HG03442 (cell line): ENCODE data around the gene RTP1.
"Not testable (repeated sequence)": the region's sequence is repeated elsewhere in the genome, so short reads cannot be mapped to it uniquely, and the experiment has no call there.

Source experiments
- ATAC-seq: cut with Tn5 transposase; IDR thresholded peaks from one replicate; pipeline ENCODE4 v1.9.1; 2021; ENCODE audit warnings: mild to moderate bottlenecking, moderate library complexity; ENCODE audit not compliant: unreplicated experiment

Gene RTP1, protein sequence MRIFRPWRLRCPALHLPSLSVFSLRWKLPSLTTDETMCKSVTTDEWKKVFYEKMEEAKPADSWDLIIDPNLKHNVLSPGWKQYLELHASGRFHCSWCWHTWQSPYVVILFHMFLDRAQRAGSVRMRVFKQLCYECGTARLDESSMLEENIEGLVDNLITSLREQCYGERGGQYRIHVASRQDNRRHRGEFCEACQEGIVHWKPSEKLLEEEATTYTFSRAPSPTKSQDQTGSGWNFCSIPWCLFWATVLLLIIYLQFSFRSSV

GRCh38 chr3:187197335-187197649, at the start of gene RTP1:
Gene RTP1 (plus strand): TSS chr3:187197486. CDS start chr3:187197516, 30 bp downstream.
- no peak for ATAC-seq

DNA sequence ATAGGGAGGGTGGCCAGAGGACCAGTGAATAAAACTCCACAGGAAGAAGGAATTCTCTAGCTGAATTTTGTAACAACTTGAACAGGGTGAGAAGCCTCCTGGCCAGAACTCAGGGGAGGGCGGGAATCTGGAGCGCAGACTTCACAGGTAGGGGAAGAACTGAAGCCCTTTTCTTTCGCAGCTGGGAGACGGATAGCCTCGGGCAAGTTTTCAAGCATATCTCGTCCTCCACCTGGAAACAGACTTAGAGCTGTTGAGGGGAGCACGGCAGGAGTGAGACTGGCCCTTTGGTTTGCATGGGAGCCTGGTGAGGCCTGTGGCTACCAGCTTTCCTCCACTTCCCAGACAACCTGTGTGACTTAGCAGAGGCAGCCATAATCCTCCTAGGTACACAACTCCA, 47.1 kb upstream of the RTP1 start:
- ATAC-seq: no peak

DNA sequence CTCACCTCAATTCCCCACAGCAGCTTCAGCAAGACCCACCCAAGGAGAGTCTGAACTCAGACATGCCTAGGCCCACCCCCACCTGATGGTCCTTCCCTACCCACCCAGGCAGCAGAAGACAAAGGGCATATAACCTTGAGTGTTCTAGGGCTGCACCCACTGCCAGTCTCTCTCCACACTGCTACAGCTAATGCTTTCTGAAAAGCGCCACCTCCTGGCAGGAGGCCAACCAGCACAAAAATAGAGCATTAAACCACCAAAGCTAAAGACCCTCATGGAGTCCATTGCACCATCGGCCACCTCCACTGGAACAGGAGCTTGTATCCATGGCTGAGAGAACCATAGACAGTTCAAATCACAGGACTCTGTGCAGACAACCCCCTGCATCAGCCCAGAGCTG, 46.7 kb upstream of the RTP1 start:
- no peak for ATAC-seq

GRCh38 chr3:187161556-187161955, 35.7 kb upstream of the RTP1 start:
- no peak for ATAC-seq

- ATAC-seq: no peak
These were observed 34.9 kb upstream of the RTP1 start for GRCh38 chr3:187162265-187162953.

GRCh38 chr3:187165144-187165543, 32.1 kb upstream of the RTP1 start:
- no peak for ATAC-seq

DNA sequence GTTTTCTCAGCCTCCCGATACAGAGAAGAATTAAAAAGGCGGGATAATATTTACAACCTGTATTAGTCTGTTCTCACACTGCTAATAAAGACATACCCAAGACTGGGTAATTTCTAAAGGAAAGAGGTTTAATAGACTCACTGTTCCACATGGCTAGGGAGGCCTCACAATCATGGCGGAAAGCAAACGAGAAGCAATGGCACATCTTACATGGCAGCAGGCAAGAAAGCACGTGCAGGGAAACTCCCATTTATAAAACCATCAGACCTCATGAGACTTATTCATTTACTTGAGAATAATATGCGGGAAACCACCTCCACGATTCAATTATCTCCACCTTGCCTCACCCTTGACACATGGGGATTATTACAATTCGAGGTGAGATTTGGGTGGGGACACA, 30.5 kb upstream of the RTP1 start:
- ATAC-seq: no peak

DNA sequence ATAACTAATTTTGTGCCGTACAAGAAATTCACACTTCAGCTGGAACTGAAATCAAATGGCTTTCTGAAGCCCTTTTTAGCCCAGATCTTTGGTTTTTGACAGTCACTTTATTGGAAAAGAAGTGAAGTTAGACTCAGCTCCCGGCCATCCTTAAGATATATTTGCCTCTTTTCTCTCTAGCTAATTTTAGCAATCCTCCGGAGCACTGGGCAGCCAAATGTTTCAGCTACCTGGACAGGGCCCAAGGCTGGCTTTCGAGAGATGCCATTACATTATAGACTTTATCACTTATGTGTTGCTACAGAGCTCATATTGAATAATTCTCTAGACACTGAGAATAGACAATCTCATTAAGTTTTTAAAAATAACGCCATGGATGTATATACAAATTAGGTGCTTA, 29.5 kb upstream of the RTP1 start:
- ATAC-seq: no peak

DNA sequence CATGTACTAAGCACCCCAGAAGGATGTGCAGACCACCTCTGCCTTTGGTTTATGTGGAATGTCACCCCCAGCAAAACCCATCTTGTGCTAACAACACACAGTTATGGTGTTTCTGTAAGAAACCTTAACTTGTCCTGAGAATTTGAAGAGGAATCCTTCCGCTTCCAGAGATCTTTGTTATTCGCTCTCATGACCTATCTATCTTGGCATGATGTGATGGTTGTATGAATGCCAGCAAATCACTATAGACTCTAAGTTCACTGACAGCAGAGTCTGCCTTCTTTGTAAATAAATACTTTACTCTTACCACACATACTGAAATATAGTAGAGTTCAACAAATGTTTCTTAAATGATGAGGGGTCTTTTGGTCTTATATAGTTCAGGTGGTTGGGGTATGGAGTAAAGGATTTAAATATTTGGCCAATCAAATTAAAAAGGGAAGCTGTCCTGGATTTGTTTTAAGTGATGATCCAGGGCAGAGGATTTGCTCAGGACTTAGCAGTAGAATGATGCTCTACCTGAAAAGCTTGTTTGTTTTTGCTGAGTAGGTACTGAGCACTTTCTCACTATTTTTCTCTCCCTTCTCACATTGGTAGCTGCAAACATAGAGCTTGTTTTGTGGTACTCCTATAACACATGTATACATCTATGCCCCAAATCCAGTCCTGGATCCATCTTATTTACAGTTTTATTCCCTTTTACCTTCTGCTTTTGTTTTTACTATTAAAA, 27.9 kb upstream of the RTP1 start:
- ATAC-seq: no peak

DNA sequence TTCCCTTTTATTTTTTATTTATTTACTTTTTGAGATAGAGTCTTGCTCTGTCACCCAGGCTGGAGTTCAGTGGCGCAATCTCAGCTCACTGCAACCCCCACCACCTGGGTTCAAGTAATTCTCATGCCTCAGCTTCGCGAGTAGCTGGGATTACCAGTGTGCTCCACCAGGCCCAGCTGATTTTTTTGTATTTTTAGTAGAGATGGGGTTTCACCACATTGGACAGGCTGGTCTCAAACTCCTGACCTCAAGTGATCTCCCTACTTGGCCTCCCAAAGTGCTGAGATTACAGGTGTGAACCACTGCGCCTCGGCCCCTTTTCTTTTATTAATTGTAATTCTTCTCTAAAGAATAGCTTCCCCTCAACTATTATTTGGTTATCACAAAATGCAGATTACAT, 26.4 kb upstream of the RTP1 start:
- ATAC-seq: not testable (repeated sequence)

GRCh38 chr3:187172929-187173328, 24.4 kb upstream of the RTP1 start:
- ATAC-seq: no peak

GRCh38 chr3:187181454-187182170, 15.7 kb upstream of the RTP1 start:
- ATAC-seq: no peak

GRCh38 chr3:187183210-187183862, 13.9 kb upstream of the RTP1 start:
- ATAC-seq: peak; percentile 65

DNA sequence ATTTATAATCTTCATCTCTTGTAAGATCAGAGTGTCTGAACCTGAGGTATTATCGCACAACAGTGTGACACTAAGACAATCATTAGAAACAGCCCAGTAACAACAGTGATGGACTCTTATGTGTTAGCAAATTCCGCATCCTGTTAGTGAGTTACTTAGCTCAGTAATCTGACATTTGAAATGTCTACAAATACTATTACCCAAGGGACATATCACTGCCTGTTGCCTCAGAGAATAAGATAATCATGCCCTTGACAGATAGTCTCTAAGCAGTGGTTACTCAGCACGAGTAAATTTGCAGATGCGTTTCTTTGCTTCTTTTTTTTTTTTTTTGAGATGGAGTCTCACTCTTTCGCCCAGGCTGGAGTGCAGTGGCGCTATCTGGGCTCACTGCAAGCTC, 13.4 kb upstream of the RTP1 start:
- ATAC-seq: no peak

DNA sequence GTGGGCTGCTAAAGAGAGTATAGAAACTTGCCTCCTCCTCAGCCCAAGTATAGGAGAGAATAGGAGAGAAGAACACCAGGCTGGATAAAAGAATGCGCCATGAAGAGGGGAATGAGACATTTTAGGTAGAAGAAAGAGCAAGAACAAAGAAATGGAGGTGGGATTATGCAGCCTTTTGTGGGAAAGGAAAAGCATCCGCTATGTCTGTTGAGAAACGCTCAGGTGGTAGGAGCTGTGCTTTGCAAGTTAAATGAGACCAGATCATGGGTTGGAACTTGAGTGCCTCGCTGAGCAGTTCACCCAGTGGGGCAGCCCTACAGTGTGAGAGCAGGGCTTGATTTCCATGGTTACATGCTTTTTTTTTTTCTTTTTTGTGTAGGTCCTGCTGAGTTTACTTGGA, 11.5 kb upstream of the RTP1 start:
- ATAC-seq: no peak

GRCh38 chr3:187186375-187186774, 10.9 kb upstream of the RTP1 start:
- no peak for ATAC-seq

DNA sequence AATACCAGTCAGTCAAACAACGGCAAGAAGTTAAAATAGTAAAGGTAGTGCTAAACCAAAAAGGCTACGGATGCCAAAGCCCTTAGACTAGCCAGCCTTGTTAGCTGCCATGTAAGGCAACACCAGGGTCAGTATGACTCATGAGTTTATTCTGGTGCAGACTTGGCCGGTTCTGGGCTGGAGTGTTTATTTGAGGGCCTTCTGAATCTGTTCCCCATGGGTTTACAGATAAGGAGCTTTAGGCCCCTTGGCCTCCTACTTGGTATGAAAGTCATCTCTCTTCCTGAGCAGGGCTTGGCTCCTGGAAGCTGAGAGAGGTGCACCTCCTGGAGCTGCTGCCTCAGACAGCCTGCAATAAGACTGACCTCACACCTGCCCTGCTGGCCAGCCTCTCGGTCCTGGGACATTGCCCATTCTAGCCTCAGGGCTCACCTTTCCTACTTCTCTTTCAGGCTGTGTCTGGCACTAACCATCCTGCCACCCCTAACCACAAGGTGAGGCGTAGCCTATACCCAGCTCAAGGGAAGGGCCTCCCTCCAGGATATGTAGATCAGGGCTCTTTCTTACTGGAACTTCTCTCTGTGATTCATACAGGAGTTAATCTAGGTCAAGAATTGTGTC, 10.4 kb upstream of the RTP1 start:
- no peak for ATAC-seq

GRCh38 chr3:187188931-187189330, 8.4 kb upstream of the RTP1 start:
- no peak for ATAC-seq

DNA sequence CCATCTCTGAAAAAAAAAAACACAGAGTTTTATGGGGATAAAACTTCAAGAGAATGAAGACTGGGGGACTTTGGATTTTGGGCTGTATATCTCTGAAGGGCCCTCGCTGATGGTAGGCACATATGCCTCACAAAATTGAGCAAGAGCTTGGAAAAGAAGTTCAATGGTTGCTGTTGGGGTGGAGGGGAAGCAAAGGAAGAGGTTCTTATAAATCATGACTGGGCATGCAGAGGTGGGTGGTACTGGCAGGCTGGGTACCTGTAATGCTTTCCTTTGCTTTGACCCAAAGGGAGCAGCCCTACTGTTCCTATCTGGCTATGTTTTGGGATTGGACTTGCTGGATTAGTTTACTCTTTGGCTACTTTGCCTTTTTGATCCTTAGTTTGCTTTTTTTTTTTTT, 6.0 kb upstream of the RTP1 start:
- no peak for ATAC-seq

DNA sequence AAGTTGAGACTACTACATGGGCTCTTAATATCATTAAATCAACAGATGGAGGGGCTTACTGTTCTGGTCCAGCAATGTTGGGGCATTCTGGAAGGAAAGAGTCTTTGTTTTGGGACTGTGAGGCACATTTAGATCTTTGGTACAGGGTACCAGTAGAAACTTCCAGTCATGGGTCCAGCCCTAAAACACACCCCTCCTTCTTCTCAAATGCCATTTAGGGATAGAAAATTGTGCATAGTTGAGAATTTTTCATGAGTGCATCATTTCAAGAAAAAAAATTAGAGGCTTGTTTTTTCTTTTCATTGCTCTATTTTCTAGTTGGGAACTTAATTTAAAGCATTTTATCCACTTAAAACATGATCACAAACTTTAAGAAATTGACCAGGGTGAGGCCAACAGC, 4.1 kb upstream of the RTP1 start:
- no peak for ATAC-seq
